GM12891 (cell line): ENCODE results near the gene ARID1B.

ENCODE experiments used
- DNase-seq: peaks from one replicate; pipeline ENCODE4 v3.0.0; 2011; ENCODE audit warnings: low spot score; ENCODE audit not compliant: insufficient read length
- FAIRE-seq: peaks from 2 replicates; lab custom pipeline; 2011; peaks lifted over from hg19 to GRCh38; lab: Jason Lieb, UNC
- PAX5 ChIP-seq: IDR thresholded peaks from 2 replicates; pipeline ENCODE4 v1.6.1; 2011; ENCODE audit warnings: low read length, moderate library complexity, mild to moderate bottlenecking; ENCODE audit not compliant: insufficient read depth, severe bottlenecking
- POLR2A ChIP-seq: IDR thresholded peaks from 2 replicates; pipeline ENCODE4 v1.6.1; 2011; ENCODE audit warnings: low read depth, low read length, control low read depth
- POLR2AphosphoS5 ChIP-seq: IDR thresholded peaks from 2 replicates; pipeline ENCODE4 v1.6.1; 2011; ENCODE audit warnings: low read depth, low read length, control low read depth
- POU2F2 ChIP-seq: IDR thresholded peaks from 2 replicates; pipeline ENCODE4 v1.6.1; 2011; ENCODE audit warnings: low read depth, mild to moderate bottlenecking, control low read depth, low read length, moderate library complexity
- SPI1 ChIP-seq: IDR thresholded peaks from 2 replicates; pipeline ENCODE4 v1.6.1; 2011; ENCODE audit warnings: low read depth, low read length, control low read depth
- TAF1 ChIP-seq: IDR thresholded peaks from 2 replicates; pipeline ENCODE4 v1.6.1; 2011; ENCODE audit warnings: low read depth, low read length, control low read depth

Gene ARID1B

GRCh38 chr6:157045831-157046454, 268.8 kb downstream of the ARID1B start:
- no peak for TF ChIP-seq SPI1
- TF ChIP-seq POLR2AphosphoS5: no peak
- TF ChIP-seq POLR2A: no peak
- no peak for TF ChIP-seq PAX5
- TF ChIP-seq POU2F2: no peak
- no peak for TF ChIP-seq TAF1
- FAIRE-seq: no peak
- DNase-seq: no peak

- DNase-seq: no peak
- no peak for TF ChIP-seq POU2F2
- TF ChIP-seq SPI1: no peak
- TF ChIP-seq POLR2A: no peak
- FAIRE-seq: no peak
Observed at GRCh38 chr6:157046776-157047175, 269.6 kb downstream of the ARID1B start.

GRCh38 chr6:157047328-157047727, 270.1 kb downstream of the ARID1B start:
- FAIRE-seq: no peak
- TF ChIP-seq POLR2A: no peak
- TF ChIP-seq POLR2AphosphoS5: no peak

GRCh38 chr6:157047951-157048350, 270.8 kb downstream of the ARID1B start:
- peak; percentile 70 for FAIRE-seq
- TF ChIP-seq SPI1 (no peak), POLR2A (no peak), TAF1 (no peak), PAX5 (no peak), POLR2AphosphoS5 (no peak)
- DNase-seq: no peak

More at GRCh38 chr6:157047328-157047727, 270.1 kb downstream of the ARID1B start:
- DNase-seq: no peak

GRCh38 chr6:157049133-157049532, 272.0 kb downstream of the ARID1B start:
- FAIRE-seq (peak; percentile 23), DNase-seq (no peak)
- TF ChIP-seq POLR2A (no peak), TAF1 (no peak), SPI1 (no peak), POU2F2 (no peak), PAX5 (no peak), POLR2AphosphoS5 (no peak)

GRCh38 chr6:157050537-157051265, 273.5 kb downstream of the ARID1B start:
- peak; percentile 56 for FAIRE-seq
- TF ChIP-seq PAX5 (no peak), POLR2AphosphoS5 (no peak), TAF1 (no peak), POU2F2 (no peak), POLR2A (no peak), SPI1 (no peak)
- DNase-seq: no peak

- FAIRE-seq (peak; percentile 87), DNase-seq (no peak)
- TF ChIP-seq SPI1 (peak; percentile 90), POLR2AphosphoS5 (no peak; the same call in 1 of the 2 replicates), POLR2A (no peak)
Observed at GRCh38 chr6:157054531-157054979, 277.4 kb downstream of the ARID1B start.

- TF ChIP-seq POLR2AphosphoS5 (0 out of 2 replicates have a peak, but pooled peaks have one; percentile 23), POU2F2 (no peak)
- FAIRE-seq (peak; percentile 52), DNase-seq (no peak)
Observed at GRCh38 chr6:157055863-157056262, 278.7 kb downstream of the ARID1B start.

- FAIRE-seq (no peak), DNase-seq (no peak)
- no peak for TF ChIP-seq PAX5
- no peak for TF ChIP-seq POLR2A
- no peak for TF ChIP-seq POU2F2
- TF ChIP-seq TAF1: no peak
- no peak for TF ChIP-seq POLR2AphosphoS5
- no peak for TF ChIP-seq SPI1
Observed at GRCh38 chr6:157056275-157056674, 279.1 kb downstream of the ARID1B start.

GRCh38 chr6:157058574-157058973, 281.4 kb downstream of the ARID1B start:
- DNase-seq (no peak), FAIRE-seq (no peak)
- TF ChIP-seq TAF1: no peak

- no peak for FAIRE-seq
Observed at GRCh38 chr6:157059781-157060180, 282.6 kb downstream of the ARID1B start.

More at GRCh38 chr6:157059781-157060180, 282.6 kb downstream of the ARID1B start:
- TF ChIP-seq PAX5 (no peak), POU2F2 (no peak), POLR2AphosphoS5 (no peak), SPI1 (no peak), POLR2A (no peak), TAF1 (no peak)
- no peak for DNase-seq
